Fibroblast of lung (primary cell): ENCODE measurements around the gene SLC27A5. TPM values are rescaled to one million over a fixed set of nuclear protein-coding genes. Genes with fewer than 3 reads are reported as not detected.

Experiments
- DNase-seq, 2 donors: peaks; one replicate each; pipeline versions ENCODE4 v3.0.0 to v3.0.0-alpha.2; 2010; ENCODE audit warnings: low read depth in 2 of 2
- H2AFZ ChIP-seq: 2 replicates; pipeline ENCODE4 v1.5.1; 2012; ENCODE audit warnings: low read length, control low read depth, inconsistent platforms
- H3K27ac ChIP-seq: 2 replicates; pipeline ENCODE4 v1.5.1; 2011; ENCODE audit warnings: low read length, control low read depth; ENCODE audit not compliant: insufficient read depth
- H3K27me3 ChIP-seq: 2 replicates; pipeline ENCODE4 v1.5.1; 2011; ENCODE audit warnings: mild to moderate bottlenecking, low read length; ENCODE audit not compliant: control insufficient read depth, insufficient read depth
- H3K36me3 ChIP-seq: 2 replicates; pipeline ENCODE4 v1.5.1; 2011; ENCODE audit warnings: low read length; ENCODE audit not compliant: control insufficient read depth, insufficient read depth
- H3K4me1 ChIP-seq: 2 replicates; pipeline ENCODE4 v1.5.1; 2011; ENCODE audit warnings: low read length; ENCODE audit not compliant: control insufficient read depth, insufficient read depth; ENCODE audit errors: extremely low read depth
- H3K4me2 ChIP-seq: 2 replicates; pipeline ENCODE4 v1.5.1; 2011; ENCODE audit warnings: low read length, control low read depth; ENCODE audit not compliant: insufficient read depth; ENCODE audit errors: extremely low read depth
- H3K4me3 ChIP-seq, 4 experiments: fragments of 200-600 bp in 1 of 4; sonication (generic) in 1 of 4; replicated peaks in 1 of 4; 2 replicates each; pipeline ENCODE4 v1.5.1; 2011 to 2016; ENCODE audit warnings: low read length in 4 of 4, low read depth in 3 of 4, mild to moderate bottlenecking in 3 of 4, control low read depth in 2 of 4, inconsistent platforms in 1 of 4, mixed read lengths in 1 of 4; ENCODE audit not compliant: insufficient read depth in 1 of 4; ENCODE audit errors: control extremely low read depth in 1 of 4
- H3K79me2 ChIP-seq: 2 replicates; pipeline ENCODE4 v1.5.1; 2012; ENCODE audit warnings: mild to moderate bottlenecking, low read length, inconsistent platforms; ENCODE audit not compliant: control insufficient read depth, insufficient read depth
- H3K9ac ChIP-seq: 2 replicates; pipeline ENCODE4 v1.5.1; 2011; ENCODE audit warnings: mild to moderate bottlenecking, low read length, control low read depth; ENCODE audit not compliant: insufficient read depth
- H3K9me3 ChIP-seq: 2 replicates; pipeline ENCODE4 v1.5.1; 2012; ENCODE audit warnings: low read depth, low read length; ENCODE audit not compliant: control insufficient read depth, insufficient read depth
- H4K20me1 ChIP-seq: 2 replicates; pipeline ENCODE4 v1.5.1; 2011; ENCODE audit warnings: low read length; ENCODE audit not compliant: control insufficient read depth, insufficient read depth; ENCODE audit errors: extremely low read depth
- EZH2 ChIP-seq: IDR thresholded peaks from 2 replicates; pipeline ENCODE4 v1.5.1; 2012; ENCODE audit warnings: low read length, control low read depth, mild to moderate bottlenecking; ENCODE audit errors: missing control alignments
- polyA plus RNA-seq, 2 donors: library from polyadenylated mRNA; depleted of rRNA in 1 of 2; stranded (reverse) in 1 of 2; unstranded in 1 of 2; fragments of >200 nt; gene quantifications; 2 replicates each; pipeline ENCODE4 v1.2.1, GENCODE V29; 2011 to 2012; ENCODE audit warnings: missing spikeins in 1 of 2
- total RNA-seq: library from RNA; depleted of rRNA; stranded (reverse); fragments of >200 nt; gene quantifications from 2 replicates; pipeline ENCODE4 v1.2.1, GENCODE V29; 2014
- TF ChIP-seq, protein P1 (sequence below), 2 donors: IDR thresholded peaks in 1 of 2; conservative IDR thresholded peaks in 1 of 2; 1 replicate in 1 of 2; 2 replicates in 1 of 2; pipeline ENCODE4 v1.5.1; 2011 to 2012; ENCODE audit warnings: low read length in 2 of 2, control low read depth in 1 of 2, inconsistent platforms in 1 of 2, low read depth in 1 of 2, mild to moderate bottlenecking in 1 of 2

Gene SLC27A5
- total and polyA plus RNA-seq, 2 donors (not counting 1 experiment from before 2014, with no cell fraction given): 5.2 to 10.1 TPM

DNA sequence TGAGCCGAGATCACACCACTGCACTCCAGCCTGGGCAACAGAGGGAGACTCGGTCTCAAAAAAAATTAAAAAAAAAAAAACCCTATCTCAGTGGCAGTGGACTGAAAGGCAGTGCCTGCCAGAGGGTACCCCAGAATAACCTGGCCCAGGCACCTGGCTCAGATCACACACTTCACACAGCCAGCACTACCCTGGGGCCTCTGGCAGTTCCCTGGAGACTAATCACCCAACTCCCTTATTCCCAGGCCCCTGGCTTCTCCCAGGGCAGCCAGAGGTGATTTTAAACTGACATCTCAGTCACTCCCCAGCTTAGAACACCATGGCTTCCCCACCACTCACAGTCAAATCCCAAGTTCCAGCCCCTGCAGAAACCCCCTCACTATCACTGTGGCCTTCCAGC lies 3.5 kb upstream of the SLC27A5 start:
- no peaks in the 10 kb centered on the region for H3K9me3 ChIP-seq
- no peak overlapping the region for H2AFZ ChIP-seq
- no peaks in the 10 kb centered on the region for H3K27me3 ChIP-seq
- H3K79me2 ChIP-seq: peaks cover 35% of the 10 kb centered on the region
- H3K4me2 ChIP-seq: no peak overlapping the region
- H3K9ac ChIP-seq: no peak overlapping the region
- TF ChIP-seq, protein P1, sequence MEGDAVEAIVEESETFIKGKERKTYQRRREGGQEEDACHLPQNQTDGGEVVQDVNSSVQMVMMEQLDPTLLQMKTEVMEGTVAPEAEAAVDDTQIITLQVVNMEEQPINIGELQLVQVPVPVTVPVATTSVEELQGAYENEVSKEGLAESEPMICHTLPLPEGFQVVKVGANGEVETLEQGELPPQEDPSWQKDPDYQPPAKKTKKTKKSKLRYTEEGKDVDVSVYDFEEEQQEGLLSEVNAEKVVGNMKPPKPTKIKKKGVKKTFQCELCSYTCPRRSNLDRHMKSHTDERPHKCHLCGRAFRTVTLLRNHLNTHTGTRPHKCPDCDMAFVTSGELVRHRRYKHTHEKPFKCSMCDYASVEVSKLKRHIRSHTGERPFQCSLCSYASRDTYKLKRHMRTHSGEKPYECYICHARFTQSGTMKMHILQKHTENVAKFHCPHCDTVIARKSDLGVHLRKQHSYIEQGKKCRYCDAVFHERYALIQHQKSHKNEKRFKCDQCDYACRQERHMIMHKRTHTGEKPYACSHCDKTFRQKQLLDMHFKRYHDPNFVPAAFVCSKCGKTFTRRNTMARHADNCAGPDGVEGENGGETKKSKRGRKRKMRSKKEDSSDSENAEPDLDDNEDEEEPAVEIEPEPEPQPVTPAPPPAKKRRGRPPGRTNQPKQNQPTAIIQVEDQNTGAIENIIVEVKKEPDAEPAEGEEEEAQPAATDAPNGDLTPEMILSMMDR (conservative IDR thresholded peaks at IDR 0.05 in 1 of 2, IDR thresholded peaks at IDR 0.05 in 1 of 2; ENCODE audit: low read depth in 1 of 2, low read length in 2 of 2): no peak
- TF ChIP-seq EZH2: no peak
- DNase-seq: no peak
- H3K4me3 ChIP-seq: no peak overlapping the region
- peaks cover 6% of the 10 kb centered on the region for H3K4me1 ChIP-seq
- no peak overlapping the region for H3K27ac ChIP-seq
- H4K20me1 ChIP-seq: no peaks in the 10 kb centered on the region
- H3K36me3 ChIP-seq: peaks cover 9% of the 10 kb centered on the region

DNA sequence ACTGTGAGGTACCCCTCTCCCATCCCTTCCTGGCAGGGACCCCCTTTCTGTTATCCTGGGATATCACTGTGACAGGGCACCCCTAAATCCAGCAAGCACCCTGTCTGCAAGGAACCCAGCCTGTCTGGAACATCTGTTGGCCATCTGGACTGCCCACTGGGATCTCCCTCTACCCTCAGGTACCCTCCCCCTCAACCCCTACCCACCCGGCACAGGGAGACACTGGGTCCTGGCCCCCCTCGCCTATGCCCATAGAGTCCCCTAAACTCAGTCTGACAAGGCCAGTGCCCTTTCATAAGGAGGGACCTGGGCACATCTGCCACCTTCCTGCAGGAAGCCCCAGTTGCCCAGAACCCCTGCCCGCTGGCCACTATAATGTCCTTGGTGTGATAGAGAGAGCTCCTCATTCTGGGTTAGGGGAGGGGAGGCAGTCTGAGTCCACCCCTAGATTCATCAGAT lies 2.8 kb upstream of the SLC27A5 start:
- Histone ChIP-seq H3K79me2 (peaks cover 35% of the 10 kb centered on the region), H3K4me3 (peak overlapping the region in 2 of 4 experiments; percentile 41 to 45), H3K9me3 (no peaks in the 10 kb centered on the region), H2AFZ (no peak overlapping the region), H3K27ac (no peak overlapping the region), H3K4me1 (peaks cover 6% of the 10 kb centered on the region), H3K4me2 (peak overlapping the region; percentile 35), H3K36me3 (peaks cover 9% of the 10 kb centered on the region), H3K27me3 (no peaks in the 10 kb centered on the region), H4K20me1 (no peaks in the 10 kb centered on the region), H3K9ac (no peak overlapping the region)
- no peak for DNase-seq
- no peak for TF ChIP-seq EZH2
- TF ChIP-seq, protein P1 (conservative IDR thresholded peaks at IDR 0.05 in 1 of 2, IDR thresholded peaks at IDR 0.05 in 1 of 2; ENCODE audit: low read depth in 1 of 2, low read length in 2 of 2): no peak

DNA sequence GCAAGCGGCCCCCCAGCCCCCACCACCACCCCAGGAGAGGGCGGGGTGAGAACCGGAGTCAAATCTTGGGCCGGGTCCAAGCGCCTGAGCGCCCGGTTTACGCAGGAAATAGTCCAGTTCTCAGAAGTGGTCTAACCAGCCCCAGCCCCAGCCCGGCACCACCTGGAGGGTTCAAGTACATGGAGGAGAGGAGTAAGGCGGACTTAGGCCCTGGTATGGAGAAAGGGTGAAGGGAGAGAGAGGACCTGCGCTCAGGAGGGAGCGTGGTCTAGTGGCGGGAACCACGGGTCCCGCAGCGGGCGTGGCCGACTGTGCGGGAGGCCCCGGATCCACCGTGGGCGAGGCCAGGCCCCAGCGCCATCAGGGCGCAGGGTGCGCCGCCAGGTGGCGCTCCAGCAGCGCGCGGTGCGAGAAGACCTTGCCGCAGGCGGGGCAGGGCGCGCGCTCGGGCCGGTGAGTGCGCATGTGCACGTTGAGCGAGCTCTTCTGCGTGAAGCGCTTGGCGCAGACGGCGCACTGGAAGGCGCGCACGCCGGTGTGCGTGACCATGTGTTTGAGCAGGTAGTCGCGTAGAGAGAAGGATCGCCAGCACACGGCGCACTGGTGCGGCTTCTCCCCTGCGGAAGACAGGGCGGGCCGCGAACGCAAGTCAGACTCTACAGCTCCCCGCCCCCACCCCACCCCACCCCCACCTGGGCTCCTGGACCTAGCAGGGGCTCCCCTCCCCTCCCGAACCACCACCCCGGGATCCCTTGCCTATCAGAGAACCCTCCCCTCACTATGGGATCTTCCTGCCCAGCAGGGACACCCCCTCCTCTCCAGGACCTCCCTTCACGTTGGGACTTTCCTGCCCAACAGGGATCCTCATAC lies 2.1 kb upstream of the SLC27A5 start:
- peaks cover 33% of the 10 kb centered on the region for H3K79me2 ChIP-seq

More for the DNA sequence above, 2.1 kb upstream of the SLC27A5 start:
- peak; percentile 79 to 83 for DNase-seq
- no peak overlapping the region for H2AFZ ChIP-seq
- H3K27ac ChIP-seq: no peak overlapping the region
- H3K27me3 ChIP-seq: no peaks in the 10 kb centered on the region
- H3K36me3 ChIP-seq: peaks cover 9% of the 10 kb centered on the region
- H3K4me1 ChIP-seq: peaks cover 6% of the 10 kb centered on the region
- peak overlapping the region; percentile 35 for H3K4me2 ChIP-seq
- H3K9ac ChIP-seq: no peak overlapping the region
- H4K20me1 ChIP-seq: no peaks in the 10 kb centered on the region
- no peaks in the 10 kb centered on the region for H3K9me3 ChIP-seq
- TF ChIP-seq EZH2: no peak
- TF ChIP-seq, protein P1 (conservative IDR thresholded peaks at IDR 0.05 in 1 of 2, IDR thresholded peaks at IDR 0.05 in 1 of 2; ENCODE audit: low read depth in 1 of 2, low read length in 2 of 2): peak; percentile 46 to 64
- H3K4me3 ChIP-seq: peak overlapping the region in 2 of 4 experiments; percentile 41 to 45
